MM.1S (cell line): ENCODE data around the gene BICRAL.

ENCODE experiments used
- EZH2 ChIP-seq: fragments of 300-600 bp; sonication (generic); optimal IDR thresholded peaks from 2 replicates; pipeline ENCODE3; 2017; ENCODE audit warnings: low read depth, mild to moderate bottlenecking, antibody characterized with exemption, low read length, mixed read lengths
- EZH2phosphoT487 ChIP-seq: fragments of 300-600 bp; sonication (generic); IDR thresholded peaks from 2 replicates; pipeline ENCODE4 v1.6.1; 2018; ENCODE audit warnings: antibody characterized with exemption, low read length

DNA sequence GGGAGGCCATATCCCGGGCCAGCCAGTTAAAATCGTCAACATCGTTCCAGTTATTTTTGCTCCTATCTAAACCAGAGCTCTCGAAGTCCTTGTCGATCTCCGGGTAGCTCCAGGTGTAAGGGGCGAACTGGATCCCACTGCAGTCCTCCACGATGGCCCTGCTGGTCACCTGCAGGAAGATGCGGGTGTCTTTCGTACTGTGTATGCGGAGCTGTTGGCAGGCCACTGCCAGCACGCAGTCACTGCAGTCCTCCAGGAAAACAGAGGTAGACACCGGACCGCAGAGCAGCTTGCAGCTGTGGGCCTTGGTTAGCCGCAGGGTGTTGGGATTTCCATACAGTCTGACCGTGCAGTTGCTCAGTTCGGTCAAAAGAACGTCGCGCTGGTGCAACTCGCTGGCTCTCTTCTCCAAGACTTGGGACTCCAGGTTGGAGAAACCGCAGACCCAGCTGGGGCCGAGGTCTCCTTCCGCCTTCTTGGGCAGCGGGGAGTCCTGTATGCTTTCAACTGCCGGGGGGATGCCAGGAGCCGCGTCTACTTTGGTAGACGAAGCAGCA, 36.7 kb upstream of the BICRAL start:
- no peak for TF ChIP-seq EZH2phosphoT487
- TF ChIP-seq EZH2: no peak
